NCI-H510A treated with DMSO at 0.1 percent for 48 hours (cell line): ENCODE results near the gene SEC31A.
A peak's percentile ranks its signal among the peaks of the same experiment; 100 is the strongest.
"Not testable (repeated sequence)": the region's sequence is repeated elsewhere in the genome, so short reads cannot be mapped to it uniquely, and the experiment has no call there.

Experiments
- DNase-seq: peaks from one replicate; lab custom pipeline; 2025; lab: John Stamatoyannopoulos, UW

SEC31A gene, protein sequence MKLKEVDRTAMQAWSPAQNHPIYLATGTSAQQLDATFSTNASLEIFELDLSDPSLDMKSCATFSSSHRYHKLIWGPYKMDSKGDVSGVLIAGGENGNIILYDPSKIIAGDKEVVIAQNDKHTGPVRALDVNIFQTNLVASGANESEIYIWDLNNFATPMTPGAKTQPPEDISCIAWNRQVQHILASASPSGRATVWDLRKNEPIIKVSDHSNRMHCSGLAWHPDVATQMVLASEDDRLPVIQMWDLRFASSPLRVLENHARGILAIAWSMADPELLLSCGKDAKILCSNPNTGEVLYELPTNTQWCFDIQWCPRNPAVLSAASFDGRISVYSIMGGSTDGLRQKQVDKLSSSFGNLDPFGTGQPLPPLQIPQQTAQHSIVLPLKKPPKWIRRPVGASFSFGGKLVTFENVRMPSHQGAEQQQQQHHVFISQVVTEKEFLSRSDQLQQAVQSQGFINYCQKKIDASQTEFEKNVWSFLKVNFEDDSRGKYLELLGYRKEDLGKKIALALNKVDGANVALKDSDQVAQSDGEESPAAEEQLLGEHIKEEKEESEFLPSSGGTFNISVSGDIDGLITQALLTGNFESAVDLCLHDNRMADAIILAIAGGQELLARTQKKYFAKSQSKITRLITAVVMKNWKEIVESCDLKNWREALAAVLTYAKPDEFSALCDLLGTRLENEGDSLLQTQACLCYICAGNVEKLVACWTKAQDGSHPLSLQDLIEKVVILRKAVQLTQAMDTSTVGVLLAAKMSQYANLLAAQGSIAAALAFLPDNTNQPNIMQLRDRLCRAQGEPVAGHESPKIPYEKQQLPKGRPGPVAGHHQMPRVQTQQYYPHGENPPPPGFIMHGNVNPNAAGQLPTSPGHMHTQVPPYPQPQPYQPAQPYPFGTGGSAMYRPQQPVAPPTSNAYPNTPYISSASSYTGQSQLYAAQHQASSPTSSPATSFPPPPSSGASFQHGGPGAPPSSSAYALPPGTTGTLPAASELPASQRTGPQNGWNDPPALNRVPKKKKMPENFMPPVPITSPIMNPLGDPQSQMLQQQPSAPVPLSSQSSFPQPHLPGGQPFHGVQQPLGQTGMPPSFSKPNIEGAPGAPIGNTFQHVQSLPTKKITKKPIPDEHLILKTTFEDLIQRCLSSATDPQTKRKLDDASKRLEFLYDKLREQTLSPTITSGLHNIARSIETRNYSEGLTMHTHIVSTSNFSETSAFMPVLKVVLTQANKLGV

DNA sequence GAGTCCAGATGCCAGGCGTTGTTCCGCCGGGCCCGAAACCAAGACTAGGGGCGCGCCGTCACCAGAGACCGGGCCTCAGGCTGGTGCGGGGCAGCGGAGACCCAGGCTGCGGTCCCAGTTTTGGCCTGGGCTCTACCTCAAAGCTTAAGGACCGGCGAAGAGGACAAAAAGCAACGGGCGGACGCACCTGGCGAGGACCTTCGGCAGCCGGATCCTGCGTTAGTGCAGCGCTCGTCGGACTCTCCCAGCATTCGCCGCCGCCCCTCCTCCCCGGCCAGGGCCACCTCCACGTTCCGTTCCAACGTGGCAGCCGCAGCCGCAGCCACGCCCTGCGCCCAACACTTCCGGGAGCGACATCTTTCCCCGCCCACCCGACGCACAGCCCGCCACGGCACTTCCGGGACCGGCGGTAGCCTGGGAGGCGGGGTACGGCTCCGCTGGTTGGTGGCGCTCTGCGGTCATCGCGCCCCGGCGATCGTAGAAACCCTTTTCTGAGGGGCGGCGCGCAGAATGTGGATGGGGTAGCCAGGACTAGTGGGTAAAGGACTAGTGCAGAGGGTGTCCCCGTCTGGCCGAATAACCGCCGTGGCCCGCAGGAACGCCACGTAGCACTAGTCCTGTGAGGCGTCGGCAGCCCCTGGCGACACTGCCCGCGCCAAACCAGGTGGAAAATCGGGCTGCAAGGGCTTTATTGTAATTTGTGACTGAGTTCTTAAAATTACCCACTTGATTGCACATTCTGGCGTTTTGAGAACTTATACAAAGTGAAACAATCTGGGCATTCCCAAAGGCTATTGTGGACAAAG lies at the start of gene SEC31A:
Gene SEC31A (minus strand): TSS at position 253 of the 806 bp plus-strand sequence. CDS start 9,217 bp downstream, outside the sequence.
- peak; percentile 93 for DNase-seq

DNA sequence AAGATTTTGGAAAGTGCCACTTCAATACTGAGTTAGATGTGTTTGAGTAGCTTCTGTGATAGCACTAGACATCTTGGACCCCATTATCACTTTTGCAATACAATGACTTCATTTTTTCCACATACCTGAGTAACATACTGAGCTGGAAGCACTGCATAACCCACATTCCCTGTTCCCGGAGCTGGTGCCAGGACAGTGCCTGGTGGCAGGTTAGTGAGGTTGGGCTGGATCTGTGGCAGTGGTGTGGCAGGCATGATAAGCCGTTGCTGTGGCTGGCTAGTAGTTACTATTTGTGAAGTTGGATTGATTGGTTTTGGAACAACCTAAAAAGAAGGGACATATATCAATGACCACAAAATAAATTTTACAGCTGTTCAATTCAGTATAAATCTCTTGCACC lies 48.5 kb upstream of the SEC31A start:
- DNase-seq: no peak

DNA sequence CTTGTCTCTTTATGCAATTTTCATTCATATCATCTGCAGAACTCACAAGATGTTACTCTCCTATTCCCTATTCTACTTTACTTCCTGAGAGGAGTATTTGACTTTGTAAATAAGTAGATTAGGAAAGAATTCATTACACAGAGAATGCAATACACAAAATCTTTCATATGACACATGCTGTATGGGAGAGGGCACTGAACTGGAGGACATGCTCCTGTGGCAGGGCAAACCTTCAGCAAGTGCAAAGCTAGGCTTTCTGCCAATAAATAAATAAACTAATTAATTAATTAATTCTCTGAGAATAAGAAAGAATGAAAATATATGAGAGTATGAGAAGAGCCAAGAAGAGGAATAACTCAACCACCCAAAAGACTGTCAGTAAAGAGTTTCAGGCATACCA lies 43.5 kb upstream of the SEC31A start:
- no peak for DNase-seq

DNA sequence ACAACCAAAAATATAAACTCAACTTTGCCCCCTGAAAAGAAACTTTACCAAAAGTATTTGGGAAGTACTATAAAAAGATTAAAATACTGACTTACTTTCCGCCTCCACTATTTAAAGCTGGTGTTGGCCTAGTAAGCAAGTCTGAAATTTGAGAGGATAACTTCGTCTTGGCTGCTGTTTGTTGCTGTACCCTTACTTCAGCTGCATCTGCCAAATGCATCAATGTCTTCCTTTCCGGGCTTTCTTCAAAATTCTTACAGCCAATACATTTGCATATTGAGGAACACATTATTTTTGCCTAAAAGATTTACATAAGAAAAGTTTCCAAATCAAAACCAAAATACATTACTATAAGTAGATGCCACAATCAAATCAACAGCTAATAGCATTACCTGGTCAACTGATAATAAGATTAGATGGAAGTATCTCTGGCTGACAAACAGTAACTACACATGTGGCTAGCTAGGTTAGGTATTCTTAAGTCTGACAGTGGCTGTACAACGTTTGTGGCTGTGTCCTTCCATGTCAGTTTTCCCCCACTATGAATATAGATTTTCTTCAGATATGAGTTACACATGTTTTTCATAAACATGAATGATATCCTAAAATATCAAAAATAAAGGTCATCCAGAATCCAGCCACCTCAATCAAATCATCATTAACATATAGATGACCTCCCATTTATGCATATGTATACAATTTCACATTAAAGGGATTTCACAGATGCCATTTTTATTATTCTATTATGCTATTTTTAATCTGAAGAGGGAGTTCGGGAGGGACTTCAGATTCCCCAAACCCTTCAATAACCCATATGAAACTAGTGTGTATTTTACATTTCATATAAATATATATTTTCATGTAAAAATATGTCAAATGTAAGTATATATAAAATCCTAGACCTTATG lies 40.1 kb upstream of the SEC31A start:
- no peak for DNase-seq

DNA sequence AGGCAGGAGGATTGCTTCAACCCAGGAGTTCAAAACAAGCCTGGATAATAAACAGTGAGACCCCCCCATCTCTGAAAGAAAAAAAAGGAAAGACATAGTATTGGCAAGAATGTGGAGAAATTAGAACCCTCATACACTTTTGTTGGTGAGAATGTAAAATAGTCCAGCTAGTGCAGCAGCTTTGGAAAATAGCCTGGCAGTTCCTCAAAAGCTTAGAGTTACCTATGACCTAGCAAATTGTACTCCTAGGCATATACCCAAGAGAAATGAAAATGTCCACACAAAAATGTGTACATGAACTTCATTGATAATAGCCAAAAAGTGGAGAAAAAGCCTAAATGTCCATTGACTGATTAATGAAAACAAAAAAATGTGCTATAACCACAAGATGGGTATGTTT lies 30.8 kb upstream of the SEC31A start:
- no peak for DNase-seq

DNA sequence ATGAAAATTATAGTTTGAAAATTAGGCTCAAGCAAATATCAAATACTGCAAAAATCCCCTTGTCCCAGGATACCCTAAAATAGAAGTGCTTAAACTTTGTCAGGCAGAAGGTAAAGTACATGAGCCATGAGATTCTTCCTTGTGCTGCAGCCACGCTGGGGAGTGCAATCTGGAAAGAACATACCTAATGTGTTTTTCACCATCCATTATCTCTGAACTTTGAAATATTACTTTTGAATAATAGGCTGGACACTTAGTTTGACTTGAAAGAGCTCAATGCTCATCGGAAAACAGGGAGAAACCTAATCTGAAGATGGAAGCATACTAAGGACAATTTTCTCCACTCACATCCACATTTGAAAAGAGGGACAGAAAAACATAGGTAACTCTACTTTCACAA lies 28.4 kb upstream of the SEC31A start:
- no peak for DNase-seq

DNA sequence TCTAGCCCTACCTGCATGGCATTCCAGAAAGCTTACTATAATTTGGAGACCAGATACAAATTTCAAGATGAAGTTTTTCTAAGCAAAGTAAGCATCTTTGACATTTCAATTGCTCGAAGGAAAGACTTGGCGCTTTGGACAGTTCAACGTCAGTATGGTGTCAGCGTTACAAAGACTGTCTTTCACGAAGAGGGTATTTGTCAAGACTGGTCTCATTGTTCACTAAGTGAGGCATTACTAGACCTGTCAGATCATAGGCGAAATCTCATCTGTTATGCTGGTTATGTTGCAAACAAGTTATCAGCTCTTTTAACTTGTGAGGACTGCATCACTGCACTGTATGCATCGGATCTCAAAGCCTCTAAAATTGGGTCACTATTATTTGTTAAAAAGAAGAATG lies 27.1 kb upstream of the SEC31A start:
- no peak for DNase-seq

DNA sequence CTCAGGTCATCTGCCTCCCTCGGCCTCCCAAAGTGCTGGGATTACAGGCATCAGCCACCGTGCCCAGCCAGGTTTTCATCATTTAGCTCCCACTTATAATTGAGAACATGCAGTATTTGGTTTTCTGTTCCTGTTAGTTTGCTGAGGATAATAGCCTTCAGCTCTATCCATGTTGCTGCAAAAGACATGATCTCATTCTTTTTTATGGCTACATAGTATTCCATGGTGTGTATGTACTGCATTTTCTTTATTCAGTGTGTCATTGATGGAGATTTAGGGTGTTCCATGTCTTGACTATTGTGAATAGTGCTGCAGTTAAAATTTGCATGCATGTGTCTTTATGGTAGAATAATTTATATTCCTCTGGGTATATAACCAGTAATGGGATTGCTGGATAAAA lies 23.0 kb upstream of the SEC31A start:
- DNase-seq: not testable (repeated sequence)

DNA sequence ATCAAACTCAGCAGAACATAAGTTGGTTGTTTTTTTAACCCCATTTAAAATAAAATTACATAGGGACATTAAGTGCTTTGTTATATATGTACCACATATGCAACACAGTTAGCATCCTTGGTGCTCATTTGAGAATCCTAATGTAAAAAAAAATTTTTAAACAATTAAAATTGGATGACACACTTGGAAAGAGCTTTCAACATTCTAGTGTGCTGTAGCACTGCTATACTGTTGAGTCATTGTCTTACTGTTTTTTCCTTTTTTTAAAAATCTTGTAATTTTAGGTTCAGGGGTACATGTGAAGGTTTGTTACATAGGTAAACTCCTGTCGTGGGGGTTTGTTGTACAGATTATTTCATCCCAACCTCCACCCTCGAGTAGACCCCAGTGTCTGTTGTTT lies 22.4 kb upstream of the SEC31A start:
- no peak for DNase-seq

DNA sequence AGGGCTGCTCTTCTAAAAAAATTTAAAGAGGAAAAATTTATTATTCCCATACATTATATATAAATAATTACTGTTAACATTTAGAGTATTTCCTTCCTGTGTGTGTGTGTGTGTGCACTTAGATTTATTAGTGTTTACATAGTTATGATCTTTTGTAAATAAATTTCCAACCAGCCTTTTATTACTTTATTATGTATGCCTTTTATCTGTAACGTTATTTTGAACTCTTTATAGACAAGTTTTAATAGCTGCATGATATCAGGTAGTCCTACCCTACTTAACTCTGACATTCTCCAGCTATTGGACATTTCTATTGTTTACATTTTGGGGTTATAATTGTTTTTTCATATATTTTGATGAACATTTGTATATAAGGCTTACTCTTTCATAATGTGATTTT lies 18.4 kb upstream of the SEC31A start:
- DNase-seq: no peak

DNA sequence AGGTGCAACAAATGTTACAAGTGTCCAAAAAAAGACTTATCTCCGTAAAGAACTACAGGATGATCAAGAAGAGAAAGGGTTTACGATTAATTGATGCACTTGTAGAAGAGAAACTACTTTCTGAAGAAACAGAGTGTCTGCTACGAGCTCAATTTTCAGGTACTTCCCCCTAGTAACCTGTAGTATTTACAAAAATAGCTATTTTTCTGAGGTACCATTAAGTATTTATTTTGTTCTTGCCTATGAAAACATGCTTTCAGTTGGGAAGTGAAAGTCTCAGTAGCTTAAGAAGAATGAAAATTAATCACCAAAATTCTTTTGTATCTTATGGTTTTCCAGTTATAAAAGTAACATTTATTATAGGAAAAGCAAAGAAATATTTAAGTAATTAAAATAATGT lies 15.5 kb upstream of the SEC31A start:
- DNase-seq: no peak

DNA sequence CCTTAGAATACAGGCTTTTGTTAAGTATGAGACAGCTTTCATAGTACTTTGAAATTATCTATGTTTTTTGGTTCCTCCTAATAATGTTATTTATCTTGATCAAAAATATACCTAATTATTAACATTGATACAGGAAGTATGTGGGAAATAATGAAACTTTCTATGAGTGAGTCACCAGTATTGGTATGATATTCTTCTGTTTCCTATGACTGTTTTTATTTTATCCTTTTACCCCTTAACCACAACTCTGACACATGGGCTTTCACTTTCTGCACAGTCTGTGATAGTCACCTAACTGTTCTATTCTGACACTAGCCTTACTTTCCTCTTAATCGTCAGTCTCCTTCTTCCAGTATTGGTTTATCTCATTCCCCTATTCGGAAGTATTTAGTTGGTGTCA lies 14.3 kb upstream of the SEC31A start:
- DNase-seq: no peak

DNA sequence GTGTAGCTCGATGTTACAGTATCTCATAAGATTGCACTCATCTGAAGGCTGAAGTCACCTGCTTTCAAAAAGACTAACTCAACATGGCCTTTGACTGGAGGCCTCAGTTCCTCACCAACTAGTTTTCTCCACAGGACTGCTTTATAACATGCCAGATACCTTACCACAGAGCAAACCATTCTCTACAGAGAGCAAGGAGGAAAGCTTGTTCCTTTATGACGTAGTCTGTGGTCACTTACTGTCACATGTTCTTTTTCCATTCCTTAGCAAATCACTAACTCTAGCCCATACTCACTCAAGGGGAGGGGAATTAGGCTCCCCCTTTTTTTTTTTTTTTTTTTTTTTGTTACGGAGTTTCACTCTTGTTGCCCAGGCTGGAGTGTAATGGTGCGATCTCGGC lies 12.8 kb upstream of the SEC31A start:
- no peak for DNase-seq

DNA sequence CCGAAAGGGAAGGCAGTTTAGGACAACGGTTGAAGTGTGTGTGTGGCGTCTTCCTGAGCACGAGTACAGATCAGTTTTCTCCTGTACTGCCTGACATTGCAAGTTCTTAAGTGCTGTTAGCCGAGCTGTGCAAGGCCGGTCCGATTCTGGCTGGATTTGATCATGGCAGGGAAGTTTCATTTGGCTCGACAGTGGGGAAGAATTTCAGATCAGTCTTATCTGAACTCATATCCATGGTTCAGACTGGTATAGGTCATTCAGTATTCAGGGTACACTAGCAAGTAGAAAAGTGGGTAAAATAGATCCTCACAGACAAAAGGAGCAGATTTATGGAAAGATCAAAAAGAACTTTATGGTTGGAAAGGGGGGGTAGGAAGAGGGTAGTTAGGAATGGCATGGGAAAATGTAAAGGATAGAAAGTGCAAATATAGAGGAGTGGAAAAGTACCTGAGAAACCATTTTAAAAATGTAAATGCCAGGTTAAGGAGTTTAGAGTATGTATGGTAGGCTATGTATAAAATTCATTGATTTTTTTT lies 10.3 kb upstream of the SEC31A start:
- DNase-seq: no peak

DNA sequence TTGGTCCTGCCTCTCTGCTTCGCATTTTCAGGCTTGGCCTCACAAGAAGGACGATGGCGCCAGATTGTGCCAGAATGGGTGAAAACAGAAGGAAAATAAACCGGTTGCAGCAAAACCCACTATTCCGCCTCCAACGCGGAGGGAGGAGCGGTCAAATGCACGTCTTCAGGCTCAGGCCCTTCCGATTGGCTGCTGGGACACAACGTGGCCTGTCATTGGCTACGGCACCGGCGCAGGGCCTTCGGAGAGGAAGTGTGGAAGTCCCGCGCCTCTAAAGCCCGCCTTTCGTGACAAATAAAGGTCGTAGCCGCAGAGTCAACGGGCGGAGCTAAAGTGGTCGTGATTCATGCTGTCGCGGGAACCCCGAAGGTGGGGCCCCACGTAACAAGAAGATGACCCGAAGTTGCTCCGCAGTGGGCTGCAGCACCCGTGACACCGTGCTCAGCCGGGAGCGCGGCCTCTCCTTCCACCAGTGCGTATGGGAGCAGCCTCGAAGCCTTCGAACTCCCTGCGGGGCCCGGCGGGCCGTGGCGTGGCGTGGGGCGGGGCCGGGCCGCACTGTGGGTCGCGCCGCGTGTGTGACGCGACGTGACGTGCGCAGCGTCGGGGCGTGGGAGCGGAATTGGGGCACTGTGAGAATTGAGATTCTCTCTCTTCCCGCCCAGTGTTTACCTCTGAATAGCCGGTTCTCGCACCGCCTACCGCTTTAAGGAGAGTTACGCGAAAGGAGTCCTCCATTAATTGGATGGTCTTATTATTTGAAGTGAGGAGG lies 9.6 kb upstream of the SEC31A start, which contains the start of gene THAP9:
Gene THAP9 (plus strand): TSS at position 325 of the 772 bp plus-strand sequence. CDS start 68 bp downstream, at position 393.
- DNase-seq: peak; percentile 89

DNA sequence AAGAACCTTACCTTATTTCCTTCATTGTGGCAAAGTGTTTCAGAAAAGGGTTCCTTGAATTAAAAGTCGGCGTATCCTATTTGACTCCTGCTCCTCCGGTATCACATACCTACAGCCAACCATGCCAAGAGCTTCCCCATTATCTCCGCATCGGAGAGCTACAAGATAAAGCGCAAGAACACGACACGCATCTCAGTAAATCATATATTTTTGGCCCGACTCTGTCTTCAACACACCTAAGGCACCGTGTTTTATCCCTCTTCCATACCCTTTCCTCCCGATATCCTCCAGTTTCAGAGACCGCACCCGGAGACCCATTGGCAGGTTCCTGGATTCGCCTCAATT lies 9.1 kb upstream of the SEC31A start:
- peak; percentile 76 for DNase-seq

DNA sequence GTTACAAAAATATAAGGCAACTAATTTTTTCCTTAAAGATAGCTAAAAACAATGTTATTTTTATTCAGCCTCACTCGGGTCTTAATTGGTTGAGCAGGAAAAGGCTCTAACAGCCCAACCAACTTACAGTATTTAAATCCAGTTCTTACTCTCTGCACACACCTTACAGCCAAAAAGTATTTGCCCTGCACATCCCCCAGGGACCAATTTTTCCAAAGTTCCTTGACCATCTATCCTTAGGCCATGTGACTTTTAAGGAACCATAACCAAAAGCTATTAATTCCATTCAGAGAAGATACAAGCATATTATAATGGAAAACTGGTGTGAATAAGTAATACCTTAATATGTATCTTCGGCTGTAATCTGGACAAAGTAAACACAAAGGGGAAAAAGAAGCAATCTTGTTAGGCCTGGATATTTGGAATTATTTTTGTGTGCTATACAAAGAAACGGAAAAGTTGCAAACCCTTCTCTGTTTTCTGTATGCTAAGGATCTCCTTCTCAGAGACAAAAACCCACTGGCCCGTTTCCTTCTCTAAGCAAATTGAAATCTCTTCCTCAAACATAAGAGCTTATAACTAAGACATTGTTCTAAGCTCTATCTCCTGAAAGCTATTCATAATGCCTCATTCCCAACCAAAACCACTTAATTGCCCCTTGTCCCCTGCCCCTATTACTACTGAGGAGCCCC lies 8.6 kb upstream of the SEC31A start:
- DNase-seq: no peak

DNA sequence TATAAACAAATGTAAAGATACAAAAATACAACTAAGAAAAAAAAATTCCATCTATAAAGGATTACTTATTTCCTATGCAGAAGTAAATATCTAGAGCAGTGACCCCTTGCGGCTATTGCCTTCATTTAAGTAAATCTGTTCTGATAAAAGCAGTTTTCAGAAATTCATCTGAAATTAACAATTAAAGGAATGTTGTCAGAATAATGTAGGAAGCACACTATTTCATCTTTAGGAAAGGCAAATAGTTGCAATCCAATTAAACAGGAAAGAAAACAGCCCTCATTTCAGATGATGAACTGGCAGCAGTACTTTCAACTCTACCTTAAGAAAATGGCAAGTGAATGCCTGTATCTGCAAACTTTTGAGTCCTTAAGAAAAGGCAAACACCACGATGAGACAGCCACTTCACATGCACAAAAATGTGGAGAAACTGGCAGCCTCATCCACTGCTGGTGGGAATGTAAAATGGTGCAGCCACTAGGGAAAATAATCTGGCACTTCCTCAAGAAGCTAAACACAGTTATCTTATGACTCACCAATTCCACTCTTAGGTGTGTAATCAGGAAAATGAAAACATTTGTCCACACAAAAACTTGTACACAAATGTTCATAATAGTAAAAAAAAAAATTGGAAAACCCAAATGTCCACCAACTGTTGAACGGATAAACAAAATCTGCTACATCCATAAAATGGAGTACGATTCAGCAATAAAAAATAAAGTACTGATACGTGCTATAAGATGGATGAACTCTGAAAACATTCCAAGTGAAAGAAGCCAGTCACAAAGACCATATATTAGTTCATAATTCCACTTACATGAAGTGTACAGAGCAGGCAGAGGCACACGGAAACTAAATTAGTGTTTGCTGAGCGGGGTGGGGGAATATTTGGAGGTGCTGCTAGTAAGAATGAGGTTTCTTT lies 7.6 kb upstream of the SEC31A start:
- peak; percentile 23 for DNase-seq
